Memory B cell (primary cell): ENCODE results near the gene GSC2.
A peak's percentile ranks its signal among the peaks of the same experiment; 100 is the strongest.

Experiments
- ATAC-seq: fragments of 150-1000 bp; cut with Tn5 transposase; 2 replicates; pipeline ENCODE4 v1.10.0; 2021; ENCODE audit warnings: low read depth, mild to moderate bottlenecking, moderate library complexity
- DNase-seq, 2 donors: peaks; one replicate each; pipeline ENCODE4 v3.0.0; 2022; ENCODE audit warnings: low spot score in 2 of 2
- H3K27ac Mint-ChIP-seq: one replicate; pipeline ENCODE4 v1.8.0; 2022; ENCODE audit warnings: mild to moderate bottlenecking, moderate library complexity, mixed read lengths
- H3K27me3 Mint-ChIP-seq: one replicate; pipeline ENCODE4 v1.8.0; 2022; ENCODE audit warnings: mixed read lengths
- H3K36me3 Mint-ChIP-seq: one replicate; pipeline ENCODE4 v1.8.0; 2022; ENCODE audit warnings: mild to moderate bottlenecking, mixed read lengths
- H3K4me1 Mint-ChIP-seq: one replicate; pipeline ENCODE4 v1.8.0; 2022; ENCODE audit warnings: mixed read lengths
- H3K4me3 Mint-ChIP-seq: one replicate; pipeline ENCODE4 v1.8.0; 2022; ENCODE audit warnings: mild to moderate bottlenecking, moderate library complexity, mixed read lengths
- H3K9me3 Mint-ChIP-seq: one replicate; pipeline ENCODE4 v1.8.0; 2022; ENCODE audit warnings: mixed read lengths

GSC2 gene

GRCh38 chr22:19152942-19153883 lies 3.1 kb upstream of the GSC2 start:
- Mint-ChIP-seq H3K36me3 (peaks cover 3% of the 10 kb centered on the region), H3K9me3 (peaks cover 3% of the 10 kb centered on the region), H3K4me1 (peaks cover 6% of the 10 kb centered on the region), H3K27me3 (peaks cover 23% of the 10 kb centered on the region), H3K27ac (no peak overlapping the region), H3K4me3 (no peak overlapping the region)
- DNase-seq (no peak), ATAC-seq (no peak)

- DNase-seq: no peak
- H3K4me3 Mint-ChIP-seq: peak overlapping the region; percentile 71
- H3K9me3 Mint-ChIP-seq: peaks cover 3% of the 10 kb centered on the region
- H3K36me3 Mint-ChIP-seq: peaks cover 3% of the 10 kb centered on the region
- no peak overlapping the region for H3K27ac Mint-ChIP-seq
- ATAC-seq: no peak
- H3K27me3 Mint-ChIP-seq: peaks cover 23% of the 10 kb centered on the region
- H3K4me1 Mint-ChIP-seq: peaks cover 6% of the 10 kb centered on the region
These were observed 1.5 kb upstream of the GSC2 start for GRCh38 chr22:19151329-19152191.

- H3K9me3 Mint-ChIP-seq: peaks cover 3% of the 10 kb centered on the region
- H3K27me3 Mint-ChIP-seq: peaks cover 23% of the 10 kb centered on the region
- no peak for ATAC-seq
- peak overlapping the region; percentile 71 for H3K4me3 Mint-ChIP-seq
- peaks cover 6% of the 10 kb centered on the region for H3K4me1 Mint-ChIP-seq
- DNase-seq: no peak
- no peak overlapping the region for H3K27ac Mint-ChIP-seq
- peaks cover 3% of the 10 kb centered on the region for H3K36me3 Mint-ChIP-seq
These were observed 613 bp upstream of the GSC2 start for GRCh38 chr22:19150482-19151328.

GRCh38 chr22:19149047-19149883 lies 827 bp downstream of the GSC2 start:
- Mint-ChIP-seq H3K36me3 (peaks cover 5% of the 10 kb centered on the region), H3K9me3 (peaks cover 3% of the 10 kb centered on the region), H3K4me1 (peaks cover 8% of the 10 kb centered on the region), H3K27ac (no peak overlapping the region), H3K27me3 (peaks cover 21% of the 10 kb centered on the region), H3K4me3 (peak overlapping the region; percentile 28)
- DNase-seq: peak in 1 of 2 donors; percentile 38
- peak; percentile 15 for ATAC-seq

GRCh38 chr22:19148417-19149046 lies 1.6 kb downstream of the GSC2 start:
- Mint-ChIP-seq H3K9me3 (peaks cover 3% of the 10 kb centered on the region), H3K36me3 (peaks cover 5% of the 10 kb centered on the region), H3K27ac (no peak overlapping the region), H3K27me3 (peaks cover 18% of the 10 kb centered on the region), H3K4me1 (peaks cover 13% of the 10 kb centered on the region), H3K4me3 (no peak overlapping the region)
- ATAC-seq: no peak
- DNase-seq: no peak

GRCh38 chr22:19147195-19147780 lies 2.8 kb downstream of the GSC2 start:
- no peak overlapping the region for H3K27ac Mint-ChIP-seq
- peaks cover 5% of the 10 kb centered on the region for H3K36me3 Mint-ChIP-seq

GRCh38 chr22:19146215-19146968 lies 3.7 kb downstream of the GSC2 start:
- DNase-seq (no peak), ATAC-seq (no peak)
- Mint-ChIP-seq H3K27ac (no peak overlapping the region), H3K27me3 (peaks cover 7% of the 10 kb centered on the region), H3K9me3 (no peaks in the 10 kb centered on the region), H3K4me1 (peaks cover 15% of the 10 kb centered on the region), H3K4me3 (no peak overlapping the region), H3K36me3 (peaks cover 2% of the 10 kb centered on the region)

More at GRCh38 chr22:19147195-19147780, 2.8 kb downstream of the GSC2 start:
- Mint-ChIP-seq H3K9me3 (peaks cover 3% of the 10 kb centered on the region), H3K27me3 (peaks cover 13% of the 10 kb centered on the region), H3K4me3 (no peak overlapping the region), H3K4me1 (peaks cover 15% of the 10 kb centered on the region)
- DNase-seq (no peak), ATAC-seq (no peak)

- DNase-seq: no peak
- H3K27me3 Mint-ChIP-seq: no peaks in the 10 kb centered on the region
- H3K9me3 Mint-ChIP-seq: no peaks in the 10 kb centered on the region
- peaks cover 9% of the 10 kb centered on the region for H3K36me3 Mint-ChIP-seq
- peak overlapping the region; percentile 99 for H3K4me3 Mint-ChIP-seq
- H3K27ac Mint-ChIP-seq: peak overlapping the region; percentile 99
- peak; percentile 16 for ATAC-seq
- peaks cover 11% of the 10 kb centered on the region for H3K4me1 Mint-ChIP-seq
These were observed 6.1 kb downstream of the GSC2 start for GRCh38 chr22:19143967-19144400.

- Mint-ChIP-seq H3K9me3 (no peaks in the 10 kb centered on the region), H3K27me3 (no peaks in the 10 kb centered on the region), H3K27ac (no peak overlapping the region), H3K4me3 (peak overlapping the region; percentile 37), H3K4me1 (peaks cover 11% of the 10 kb centered on the region), H3K36me3 (peaks cover 9% of the 10 kb centered on the region)
- no peak for DNase-seq
- ATAC-seq: no peak
These were observed 6.9 kb downstream of the GSC2 start for GRCh38 chr22:19143212-19143611.

GRCh38 chr22:19142394-19142793 lies 7.7 kb downstream of the GSC2 start:
- H3K27ac Mint-ChIP-seq: no peak overlapping the region
- peaks cover 11% of the 10 kb centered on the region for H3K4me1 Mint-ChIP-seq
- no peaks in the 10 kb centered on the region for H3K9me3 Mint-ChIP-seq
- H3K36me3 Mint-ChIP-seq: peaks cover 9% of the 10 kb centered on the region
- no peaks in the 10 kb centered on the region for H3K27me3 Mint-ChIP-seq
- ATAC-seq: no peak
- peak overlapping the region; percentile 41 for H3K4me3 Mint-ChIP-seq
- DNase-seq: no peak

- Mint-ChIP-seq H3K27me3 (no peaks in the 10 kb centered on the region), H3K27ac (no peak overlapping the region), H3K36me3 (peaks cover 25% of the 10 kb centered on the region), H3K9me3 (no peaks in the 10 kb centered on the region), H3K4me1 (peaks cover 11% of the 10 kb centered on the region), H3K4me3 (no peak overlapping the region)
- DNase-seq (no peak), ATAC-seq (no peak)
These were observed 10.1 kb downstream of the GSC2 start for GRCh38 chr22:19139974-19140373.

GRCh38 chr22:19139001-19139356 lies 11.1 kb downstream of the GSC2 start:
- no peak overlapping the region for H3K27ac Mint-ChIP-seq
- peaks cover 27% of the 10 kb centered on the region for H3K36me3 Mint-ChIP-seq
- no peaks in the 10 kb centered on the region for H3K9me3 Mint-ChIP-seq
- H3K4me1 Mint-ChIP-seq: peaks cover 7% of the 10 kb centered on the region
- ATAC-seq (no peak), DNase-seq (no peak)
- H3K27me3 Mint-ChIP-seq: no peaks in the 10 kb centered on the region
- H3K4me3 Mint-ChIP-seq: no peak overlapping the region
